ENCODE measurements around the gene KIFC1. TPM values are rescaled to one million over a fixed set of nuclear protein-coding genes. Genes with fewer than 3 reads are reported as not detected.
A peak's percentile ranks its signal among the peaks of the same experiment; 100 is the strongest.

KIFC1 gene
- total and polyA plus RNA-seq, 9 of the 15 experiments (the other 6 are each of a cell fraction or from before 2014, with no cell fraction given) = 1.3 to 95.2 (median 76.9) TPM

DNA sequence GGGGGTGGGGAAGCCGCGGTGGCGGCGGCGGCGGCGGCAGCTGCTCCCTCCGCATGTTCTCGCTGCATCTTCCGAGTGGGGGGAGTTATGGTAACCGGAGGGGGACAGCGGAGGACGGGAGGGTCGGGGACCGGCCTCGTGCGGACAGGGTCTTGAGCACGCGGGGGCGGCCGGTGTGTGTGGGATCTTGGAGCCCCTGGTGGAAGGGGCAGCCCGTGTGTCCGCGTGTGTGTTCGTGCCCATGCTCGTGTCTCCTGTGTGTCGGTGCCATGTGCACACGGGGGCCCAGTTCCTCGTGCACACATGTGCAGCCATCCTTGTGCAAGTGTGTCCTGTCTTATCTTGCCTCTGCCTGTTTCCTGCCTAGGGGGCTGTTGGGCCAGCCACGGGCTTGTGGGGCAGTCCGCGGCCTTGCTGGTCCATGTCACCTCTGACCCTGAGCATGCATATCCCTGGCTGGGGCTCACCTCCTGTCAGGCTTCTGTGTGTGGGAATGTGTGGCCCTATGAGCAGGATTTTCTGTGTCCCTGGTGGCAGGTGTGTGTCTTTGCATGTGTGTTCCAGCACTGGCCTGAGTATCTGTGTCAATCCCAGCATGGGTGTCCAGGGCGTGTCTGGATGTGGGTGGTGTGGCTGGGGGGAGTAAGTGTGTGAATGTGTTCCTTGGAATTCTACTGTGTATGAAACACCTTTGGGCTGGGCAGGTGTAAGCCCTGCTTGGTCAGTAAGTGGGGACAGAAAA is 36.8 kb downstream of the KIFC1 start (continued):
- TF ChIP-seq, protein P1, sequence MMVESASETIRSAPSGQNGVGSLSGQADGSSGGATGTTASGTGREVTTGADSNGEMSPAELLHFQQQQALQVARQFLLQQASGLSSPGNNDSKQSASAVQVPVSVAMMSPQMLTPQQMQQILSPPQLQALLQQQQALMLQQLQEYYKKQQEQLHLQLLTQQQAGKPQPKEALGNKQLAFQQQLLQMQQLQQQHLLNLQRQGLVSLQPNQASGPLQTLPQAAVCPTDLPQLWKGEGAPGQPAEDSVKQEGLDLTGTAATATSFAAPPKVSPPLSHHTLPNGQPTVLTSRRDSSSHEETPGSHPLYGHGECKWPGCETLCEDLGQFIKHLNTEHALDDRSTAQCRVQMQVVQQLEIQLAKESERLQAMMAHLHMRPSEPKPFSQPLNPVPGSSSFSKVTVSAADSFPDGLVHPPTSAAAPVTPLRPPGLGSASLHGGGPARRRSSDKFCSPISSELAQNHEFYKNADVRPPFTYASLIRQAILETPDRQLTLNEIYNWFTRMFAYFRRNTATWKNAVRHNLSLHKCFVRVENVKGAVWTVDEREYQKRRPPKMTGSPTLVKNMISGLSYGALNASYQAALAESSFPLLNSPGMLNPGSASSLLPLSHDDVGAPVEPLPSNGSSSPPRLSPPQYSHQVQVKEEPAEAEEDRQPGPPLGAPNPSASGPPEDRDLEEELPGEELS (CRISPR knock-in tag; IDR thresholded peaks at IDR 0.05; ENCODE audit: borderline replicate concordance) = peak; percentile 100
- TF ChIP-seq STAG1 (CRISPR knock-in tag; IDR thresholded peaks at IDR 0.05; ENCODE audit: borderline replicate concordance) (peak; percentile 49; the same call in 1 of the 2 replicates), ERF (CRISPR knock-in tag; IDR thresholded peaks at IDR 0.05) (peak; percentile 90), ILF3 (IDR thresholded peaks at IDR 0.05; ENCODE audit: borderline replicate concordance) (no peak), ZBTB17 (CRISPR knock-in tag; IDR thresholded peaks at IDR 0.05) (peak; percentile 70; the same call in 1 of the 2 replicates), ZNF311 (CRISPR knock-in tag; IDR thresholded peaks at IDR 0.05) (no peak), KLF13 (tag; IDR thresholded peaks at IDR 0.05; ENCODE audit: borderline replicate concordance, low read depth) (0 out of 2 replicates have a peak, but pooled peaks have one; percentile 28), ZSCAN32 (CRISPR knock-in tag; IDR thresholded peaks at IDR 0.05) (0 out of 2 replicates have a peak, but pooled peaks have one; percentile 4), PHF21A (IDR thresholded peaks at IDR 0.05; ENCODE audit: borderline replicate concordance, low read depth) (peak; percentile 12; the same call in 1 of the 2 replicates), ZFX (CRISPR knock-in tag; IDR thresholded peaks at IDR 0.05) (peak; percentile 59), ZNF197 (CRISPR knock-in tag; IDR thresholded peaks at IDR 0.05; ENCODE audit: low read depth) (no peak), COPS2 (conservative IDR thresholded peaks at IDR 0.05) (no peak), ZNF347 (CRISPR knock-in tag; IDR thresholded peaks at IDR 0.05; ENCODE audit: low read depth) (no peak), MYC (IDR thresholded peaks at IDR 0.05; ENCODE audit: low read depth, low read length) (peak; percentile 95), MYC (CRISPR knock-in tag; IDR thresholded peaks at IDR 0.05; ENCODE audit: borderline replicate concordance, low read depth) (peak; percentile 93; the same call in 1 of the 2 replicates)
- TF ChIP-seq, protein P2, sequence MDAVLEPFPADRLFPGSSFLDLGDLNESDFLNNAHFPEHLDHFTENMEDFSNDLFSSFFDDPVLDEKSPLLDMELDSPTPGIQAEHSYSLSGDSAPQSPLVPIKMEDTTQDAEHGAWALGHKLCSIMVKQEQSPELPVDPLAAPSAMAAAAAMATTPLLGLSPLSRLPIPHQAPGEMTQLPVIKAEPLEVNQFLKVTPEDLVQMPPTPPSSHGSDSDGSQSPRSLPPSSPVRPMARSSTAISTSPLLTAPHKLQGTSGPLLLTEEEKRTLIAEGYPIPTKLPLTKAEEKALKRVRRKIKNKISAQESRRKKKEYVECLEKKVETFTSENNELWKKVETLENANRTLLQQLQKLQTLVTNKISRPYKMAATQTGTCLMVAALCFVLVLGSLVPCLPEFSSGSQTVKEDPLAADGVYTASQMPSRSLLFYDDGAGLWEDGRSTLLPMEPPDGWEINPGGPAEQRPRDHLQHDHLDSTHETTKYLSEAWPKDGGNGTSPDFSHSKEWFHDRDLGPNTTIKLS (IDR thresholded peaks at IDR 0.05; ENCODE audit: borderline replicate concordance, low read depth) = peak; percentile 30; the same call in 1 of the 2 replicates
- TF ChIP-seq, protein P3, sequence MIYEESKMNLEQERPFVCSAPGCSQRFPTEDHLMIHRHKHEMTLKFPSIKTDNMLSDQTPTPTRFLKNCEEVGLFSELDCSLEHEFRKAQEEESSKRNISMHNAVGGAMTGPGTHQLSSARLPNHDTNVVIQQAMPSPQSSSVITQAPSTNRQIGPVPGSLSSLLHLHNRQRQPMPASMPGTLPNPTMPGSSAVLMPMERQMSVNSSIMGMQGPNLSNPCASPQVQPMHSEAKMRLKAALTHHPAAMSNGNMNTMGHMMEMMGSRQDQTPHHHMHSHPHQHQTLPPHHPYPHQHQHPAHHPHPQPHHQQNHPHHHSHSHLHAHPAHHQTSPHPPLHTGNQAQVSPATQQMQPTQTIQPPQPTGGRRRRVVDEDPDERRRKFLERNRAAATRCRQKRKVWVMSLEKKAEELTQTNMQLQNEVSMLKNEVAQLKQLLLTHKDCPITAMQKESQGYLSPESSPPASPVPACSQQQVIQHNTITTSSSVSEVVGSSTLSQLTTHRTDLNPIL (CRISPR knock-in tag; IDR thresholded peaks at IDR 0.05) = no peak
- TF ChIP-seq, protein P4, sequence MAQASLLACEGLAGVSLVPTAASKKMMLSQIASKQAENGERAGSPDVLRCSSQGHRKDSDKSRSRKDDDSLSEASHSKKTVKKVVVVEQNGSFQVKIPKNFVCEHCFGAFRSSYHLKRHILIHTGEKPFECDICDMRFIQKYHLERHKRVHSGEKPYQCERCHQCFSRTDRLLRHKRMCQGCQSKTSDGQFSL (CRISPR knock-in tag; IDR thresholded peaks at IDR 0.05) = peak; percentile 93
- TF ChIP-seq, protein P4 (tag; IDR thresholded peaks at IDR 0.05) = peak in 1 of 2 experiments; percentile 13; a peak in 2 of 4 replicates
- TF ChIP-seq, protein P5, sequence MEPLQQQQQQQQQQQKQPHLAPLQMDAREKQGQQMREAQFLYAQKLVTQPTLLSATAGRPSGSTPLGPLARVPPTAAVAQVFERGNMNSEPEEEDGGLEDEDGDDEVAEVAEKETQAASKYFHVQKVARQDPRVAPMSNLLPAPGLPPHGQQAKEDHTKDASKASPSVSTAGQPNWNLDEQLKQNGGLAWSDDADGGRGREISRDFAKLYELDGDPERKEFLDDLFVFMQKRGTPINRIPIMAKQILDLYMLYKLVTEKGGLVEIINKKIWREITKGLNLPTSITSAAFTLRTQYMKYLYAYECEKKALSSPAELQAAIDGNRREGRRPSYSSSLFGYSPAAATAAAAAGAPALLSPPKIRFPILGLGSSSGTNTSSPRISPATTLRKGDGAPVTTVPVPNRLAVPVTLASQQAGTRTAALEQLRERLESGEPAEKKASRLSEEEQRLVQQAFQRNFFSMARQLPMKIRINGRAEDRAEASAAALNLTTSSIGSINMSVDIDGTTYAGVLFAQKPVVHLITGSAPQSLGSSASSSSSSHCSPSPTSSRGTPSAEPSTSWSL (CRISPR knock-in tag; IDR thresholded peaks at IDR 0.05; ENCODE audit: borderline replicate concordance) = no peak
